Measurements from ENCODE around the gene GBE1.

GBE1 gene

DNA sequence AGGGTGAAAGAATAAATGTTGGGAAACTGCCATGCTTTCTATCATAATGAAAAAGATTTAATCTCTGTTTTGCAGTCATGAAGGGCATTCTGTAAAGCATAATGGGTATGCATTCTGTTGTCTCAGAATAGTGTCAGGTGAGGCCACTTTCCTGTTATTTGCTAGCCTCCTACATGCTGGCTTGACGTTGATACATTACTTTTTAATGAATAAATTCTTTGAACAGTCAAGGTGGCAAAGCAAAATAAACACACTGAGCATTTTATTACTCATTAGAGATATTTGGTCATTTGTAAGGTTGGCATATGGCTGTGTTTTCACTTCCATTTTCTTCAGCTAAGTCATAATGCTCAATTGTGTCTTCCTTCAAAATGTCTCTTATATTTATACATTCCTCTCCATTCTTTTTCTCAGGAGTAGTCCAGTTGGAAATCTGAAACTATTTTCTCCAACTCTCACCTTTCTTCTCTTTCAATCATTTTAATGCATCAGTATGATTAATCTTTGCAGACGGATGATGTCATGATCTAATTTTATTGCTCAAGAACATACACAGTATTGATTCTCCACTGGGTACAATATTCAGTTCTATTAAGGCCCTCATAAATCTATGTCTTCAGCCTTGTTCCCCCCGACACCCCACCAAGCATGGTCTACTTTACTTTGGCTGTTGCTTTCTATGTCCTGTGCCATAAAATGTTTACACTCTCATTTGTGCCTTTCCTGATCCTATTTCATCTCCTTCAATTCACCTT, 290.7 kb downstream of the GBE1 start:
- Histone ChIP-seq H3K36me3 (no peaks in the 10 kb centered on the region), H3K9me3 (ENCODE audit: severe bottlenecking) (no peaks in the 10 kb centered on the region), H3K4me3 (ENCODE audit: low read depth, low read length) (no peak overlapping the region), H3K27me3 (ENCODE audit: insufficient read depth, low read depth, severe bottlenecking) (no peaks in the 10 kb centered on the region), H3K27ac (no peak overlapping the region)
- no peak for DNase-seq
- TF ChIP-seq, protein P1, sequence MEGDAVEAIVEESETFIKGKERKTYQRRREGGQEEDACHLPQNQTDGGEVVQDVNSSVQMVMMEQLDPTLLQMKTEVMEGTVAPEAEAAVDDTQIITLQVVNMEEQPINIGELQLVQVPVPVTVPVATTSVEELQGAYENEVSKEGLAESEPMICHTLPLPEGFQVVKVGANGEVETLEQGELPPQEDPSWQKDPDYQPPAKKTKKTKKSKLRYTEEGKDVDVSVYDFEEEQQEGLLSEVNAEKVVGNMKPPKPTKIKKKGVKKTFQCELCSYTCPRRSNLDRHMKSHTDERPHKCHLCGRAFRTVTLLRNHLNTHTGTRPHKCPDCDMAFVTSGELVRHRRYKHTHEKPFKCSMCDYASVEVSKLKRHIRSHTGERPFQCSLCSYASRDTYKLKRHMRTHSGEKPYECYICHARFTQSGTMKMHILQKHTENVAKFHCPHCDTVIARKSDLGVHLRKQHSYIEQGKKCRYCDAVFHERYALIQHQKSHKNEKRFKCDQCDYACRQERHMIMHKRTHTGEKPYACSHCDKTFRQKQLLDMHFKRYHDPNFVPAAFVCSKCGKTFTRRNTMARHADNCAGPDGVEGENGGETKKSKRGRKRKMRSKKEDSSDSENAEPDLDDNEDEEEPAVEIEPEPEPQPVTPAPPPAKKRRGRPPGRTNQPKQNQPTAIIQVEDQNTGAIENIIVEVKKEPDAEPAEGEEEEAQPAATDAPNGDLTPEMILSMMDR (IDR thresholded peaks at IDR 0.05; ENCODE audit: low read depth, low read length) = no peak

DNA sequence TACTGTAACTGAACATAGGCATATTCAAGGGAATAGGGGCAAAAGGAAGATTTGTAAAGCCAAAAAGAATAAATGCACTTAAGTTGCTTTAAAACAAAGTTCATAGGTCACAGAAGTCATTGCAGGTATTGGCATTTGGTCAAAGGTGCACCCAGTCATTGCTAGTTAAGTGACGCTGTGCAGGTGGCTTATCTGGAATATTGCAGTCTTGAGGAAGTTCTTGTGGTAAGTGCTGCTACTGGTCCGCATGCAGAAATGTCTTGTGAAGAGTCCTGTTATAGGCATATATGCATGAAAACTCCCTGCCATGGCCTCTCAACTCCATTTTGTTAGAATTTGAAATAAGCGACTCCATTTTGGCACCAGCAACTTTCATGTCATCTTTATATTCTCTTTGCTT, 293.1 kb downstream of the GBE1 start:
- no peaks in the 10 kb centered on the region for H3K36me3 ChIP-seq
- no peaks in the 10 kb centered on the region for H3K27me3 ChIP-seq (ENCODE audit: insufficient read depth, low read depth, severe bottlenecking)
- H3K27ac ChIP-seq = no peak overlapping the region
- H3K4me3 ChIP-seq (ENCODE audit: low read depth, low read length) = no peak overlapping the region
- no peaks in the 10 kb centered on the region for H3K9me3 ChIP-seq (ENCODE audit: severe bottlenecking)
- TF ChIP-seq, protein P1 (IDR thresholded peaks at IDR 0.05; ENCODE audit: low read depth, low read length) = no peak
- no peak for DNase-seq

DNA sequence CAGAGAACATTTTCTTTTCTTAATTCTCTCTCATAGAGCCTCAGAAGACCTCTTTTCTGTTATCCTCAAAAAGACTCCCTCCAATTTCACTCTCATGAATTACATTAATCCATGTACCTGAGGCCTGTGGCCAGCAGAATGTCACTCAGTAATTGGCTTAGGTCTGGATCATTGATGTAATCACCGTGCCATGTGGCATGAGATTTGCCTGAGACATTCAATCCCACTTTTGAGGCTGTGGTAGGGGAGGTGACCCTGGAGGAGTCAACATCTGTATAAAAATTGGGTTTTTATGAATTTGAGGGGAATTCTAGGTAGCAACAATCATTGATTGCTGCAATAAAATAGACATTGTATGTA, 295.3 kb downstream of the GBE1 start:
- H3K36me3 ChIP-seq = no peaks in the 10 kb centered on the region
- TF ChIP-seq, protein P1 (IDR thresholded peaks at IDR 0.05; ENCODE audit: low read depth, low read length) = no peak
- H3K27me3 ChIP-seq (ENCODE audit: insufficient read depth, low read depth, severe bottlenecking) = no peaks in the 10 kb centered on the region
- H3K4me3 ChIP-seq (ENCODE audit: low read depth, low read length) = no peak overlapping the region
- no peak overlapping the region for H3K27ac ChIP-seq
- peak; percentile 68 for DNase-seq
- no peaks in the 10 kb centered on the region for H3K9me3 ChIP-seq (ENCODE audit: severe bottlenecking)

DNA sequence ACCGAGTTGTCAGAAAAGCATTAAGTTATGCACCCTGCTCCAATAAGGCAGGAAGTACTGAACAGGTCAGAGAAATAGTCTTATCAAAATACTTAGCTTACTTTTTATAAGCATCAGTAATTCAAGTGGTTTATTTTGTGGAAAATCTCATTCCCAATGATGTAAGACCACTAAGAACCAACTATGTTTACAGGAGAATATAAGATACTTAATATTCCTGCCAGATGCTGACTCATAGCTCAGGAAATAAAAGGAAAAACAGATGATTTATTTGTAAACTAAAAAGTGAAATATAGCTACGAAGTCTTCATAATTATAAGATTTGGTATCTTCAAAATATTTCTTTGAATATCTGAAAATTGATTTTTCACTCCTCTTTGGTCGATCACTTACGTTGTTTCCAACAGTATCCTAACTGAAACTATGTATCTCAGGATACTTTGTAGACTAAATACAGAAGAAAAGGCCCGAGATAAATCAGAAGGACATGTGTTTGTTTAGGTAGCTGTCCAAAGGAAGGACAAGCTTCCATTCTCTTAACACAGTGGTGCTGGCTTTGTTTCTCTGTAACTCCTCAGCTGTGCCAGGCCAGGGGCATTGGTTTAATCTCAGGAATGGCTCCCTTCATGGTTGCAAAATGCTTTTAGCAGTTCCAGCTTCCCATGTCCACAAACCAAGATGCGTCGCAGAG, 295.8 kb downstream of the GBE1 start:
- H3K36me3 ChIP-seq = no peaks in the 10 kb centered on the region
- no peak for DNase-seq
- H3K27me3 ChIP-seq (ENCODE audit: insufficient read depth, low read depth, severe bottlenecking) = no peaks in the 10 kb centered on the region
- H3K4me3 ChIP-seq (ENCODE audit: low read depth, low read length) = no peak overlapping the region
- TF ChIP-seq, protein P1 (IDR thresholded peaks at IDR 0.05; ENCODE audit: low read depth, low read length) = no peak
- H3K27ac ChIP-seq = no peak overlapping the region
- H3K9me3 ChIP-seq (ENCODE audit: severe bottlenecking) = no peaks in the 10 kb centered on the region

DNA sequence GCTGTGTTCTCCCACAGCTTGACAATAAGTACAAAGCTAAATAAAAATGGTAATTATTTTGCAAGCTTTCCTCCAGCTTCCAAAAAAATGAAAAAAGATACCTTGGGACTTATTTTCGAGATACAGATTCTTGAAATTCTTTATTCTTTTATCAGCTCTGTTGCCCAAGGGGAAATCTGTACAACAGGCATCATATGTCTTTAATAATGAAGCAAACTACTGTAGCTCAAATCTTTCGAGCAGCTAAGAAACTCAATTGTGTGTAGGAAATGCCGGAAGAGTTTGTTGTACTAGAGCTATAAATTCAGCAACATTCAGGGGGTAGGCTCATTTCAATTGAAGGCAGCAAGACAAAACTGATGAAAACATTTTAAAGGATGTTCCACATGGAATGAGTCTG, 297.7 kb downstream of the GBE1 start:
- TF ChIP-seq, protein P1 (IDR thresholded peaks at IDR 0.05; ENCODE audit: low read depth, low read length) = no peak
- H3K27ac ChIP-seq = no peak overlapping the region

More for the DNA sequence above, 297.7 kb downstream of the GBE1 start:
- H3K4me3 ChIP-seq (ENCODE audit: low read depth, low read length) = no peak overlapping the region
- no peaks in the 10 kb centered on the region for H3K9me3 ChIP-seq (ENCODE audit: severe bottlenecking)
- DNase-seq = no peak
- no peaks in the 10 kb centered on the region for H3K36me3 ChIP-seq
- H3K27me3 ChIP-seq (ENCODE audit: insufficient read depth, low read depth, severe bottlenecking) = no peaks in the 10 kb centered on the region

Measured in WERI-Rb-1 (cell line).